ENCODE results near the gene PIK3R6. TPM values are rescaled to one million over a fixed set of nuclear protein-coding genes. Genes with fewer than 3 reads are reported as not detected.

Gene PIK3R6
- total RNA-seq, 1 donor from 2014 or later: 2.2 TPM

- Histone ChIP-seq H3K27ac (no peak overlapping the region), H3K4me3 (no peak overlapping the region), H3K36me3 (no peaks in the 10 kb centered on the region), H3K4me1 (no peaks in the 10 kb centered on the region), H3K27me3 (no peaks in the 10 kb centered on the region), H3K9me3 (no peaks in the 10 kb centered on the region)
- intact Hi-C loops (cut with DNase I): no loop called here
- DNase-seq (ENCODE audit: low spot score in 2 of 2): peak in 1 of 2 donors; percentile 21
- TF ChIP-seq, protein P1, sequence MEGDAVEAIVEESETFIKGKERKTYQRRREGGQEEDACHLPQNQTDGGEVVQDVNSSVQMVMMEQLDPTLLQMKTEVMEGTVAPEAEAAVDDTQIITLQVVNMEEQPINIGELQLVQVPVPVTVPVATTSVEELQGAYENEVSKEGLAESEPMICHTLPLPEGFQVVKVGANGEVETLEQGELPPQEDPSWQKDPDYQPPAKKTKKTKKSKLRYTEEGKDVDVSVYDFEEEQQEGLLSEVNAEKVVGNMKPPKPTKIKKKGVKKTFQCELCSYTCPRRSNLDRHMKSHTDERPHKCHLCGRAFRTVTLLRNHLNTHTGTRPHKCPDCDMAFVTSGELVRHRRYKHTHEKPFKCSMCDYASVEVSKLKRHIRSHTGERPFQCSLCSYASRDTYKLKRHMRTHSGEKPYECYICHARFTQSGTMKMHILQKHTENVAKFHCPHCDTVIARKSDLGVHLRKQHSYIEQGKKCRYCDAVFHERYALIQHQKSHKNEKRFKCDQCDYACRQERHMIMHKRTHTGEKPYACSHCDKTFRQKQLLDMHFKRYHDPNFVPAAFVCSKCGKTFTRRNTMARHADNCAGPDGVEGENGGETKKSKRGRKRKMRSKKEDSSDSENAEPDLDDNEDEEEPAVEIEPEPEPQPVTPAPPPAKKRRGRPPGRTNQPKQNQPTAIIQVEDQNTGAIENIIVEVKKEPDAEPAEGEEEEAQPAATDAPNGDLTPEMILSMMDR (IDR thresholded peaks at IDR 0.05): no peak
Observed at GRCh38 chr17:8822401-8823035, 45.0 kb downstream of the PIK3R6 start.

GRCh38 chr17:8821446-8822105 lies 45.9 kb downstream of the PIK3R6 start:
- H3K9me3 ChIP-seq: no peaks in the 10 kb centered on the region
- H3K27ac ChIP-seq: no peak overlapping the region
- TF ChIP-seq, protein P1 (IDR thresholded peaks at IDR 0.05): no peak
- H3K36me3 ChIP-seq: no peaks in the 10 kb centered on the region
- H3K4me3 ChIP-seq: no peak overlapping the region
- DNase-seq (ENCODE audit: low spot score in 2 of 2): peak in 1 of 2 donors; percentile 38
- no peaks in the 10 kb centered on the region for H3K4me1 ChIP-seq
- intact Hi-C loops (cut with DNase I): no loop called here
- H3K27me3 ChIP-seq: no peaks in the 10 kb centered on the region

DNA sequence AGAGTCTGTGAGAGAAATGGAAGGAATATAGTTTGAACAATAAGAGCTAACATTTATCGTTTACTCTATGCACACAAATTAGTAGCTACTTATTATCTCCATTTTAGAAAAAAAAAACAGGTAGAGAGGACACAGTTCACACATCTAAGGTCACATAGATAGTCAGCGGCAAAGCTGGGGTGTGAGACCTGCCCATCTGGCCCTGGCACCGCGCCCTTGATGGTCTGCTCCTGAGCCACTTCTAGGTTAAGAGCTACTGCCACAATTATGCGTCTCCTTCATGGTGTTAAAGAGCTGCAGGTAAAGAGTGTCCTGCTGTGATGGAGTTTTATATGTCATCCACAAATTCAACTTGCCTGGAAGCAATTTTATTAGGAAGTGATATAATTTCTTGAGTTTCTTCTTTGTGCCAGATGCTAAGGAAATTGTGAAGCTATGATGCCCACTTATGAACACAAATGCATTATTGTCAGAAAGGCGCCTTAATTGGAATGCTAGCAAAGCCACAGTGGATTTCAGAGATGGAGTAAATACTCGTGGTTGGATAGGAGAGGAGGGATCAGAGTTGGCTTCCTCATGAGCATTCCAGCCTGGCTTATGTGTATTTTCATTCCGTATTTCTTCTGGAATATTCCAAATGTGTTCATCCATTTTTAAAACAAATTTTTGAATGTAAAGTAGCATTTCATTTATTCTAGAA lies 47.0 kb downstream of the PIK3R6 start:
- no peaks in the 10 kb centered on the region for H3K4me1 ChIP-seq
- H3K27ac ChIP-seq: no peak overlapping the region
- DNase-seq (ENCODE audit: low spot score in 2 of 2): peak in 1 of 2 donors; percentile 7
- no peaks in the 10 kb centered on the region for H3K27me3 ChIP-seq
- TF ChIP-seq, protein P1 (IDR thresholded peaks at IDR 0.05): no peak
- no peaks in the 10 kb centered on the region for H3K36me3 ChIP-seq
- no peaks in the 10 kb centered on the region for H3K9me3 ChIP-seq
- H3K4me3 ChIP-seq: no peak overlapping the region
- intact Hi-C loops (cut with DNase I): no loop called here

- no peaks in the 10 kb centered on the region for H3K4me1 ChIP-seq
- TF ChIP-seq, protein P1 (IDR thresholded peaks at IDR 0.05): no peak
- no peaks in the 10 kb centered on the region for H3K9me3 ChIP-seq
- H3K36me3 ChIP-seq: no peaks in the 10 kb centered on the region
- H3K27me3 ChIP-seq: no peaks in the 10 kb centered on the region
- no peak overlapping the region for H3K4me3 ChIP-seq
- DNase-seq (ENCODE audit: low spot score in 2 of 2): peak in 1 of 2 donors; percentile 43
- intact Hi-C loops (cut with DNase I): no loop called here
- H3K27ac ChIP-seq: no peak overlapping the region
Observed at GRCh38 chr17:8818654-8819330, 48.7 kb downstream of the PIK3R6 start.

DNA sequence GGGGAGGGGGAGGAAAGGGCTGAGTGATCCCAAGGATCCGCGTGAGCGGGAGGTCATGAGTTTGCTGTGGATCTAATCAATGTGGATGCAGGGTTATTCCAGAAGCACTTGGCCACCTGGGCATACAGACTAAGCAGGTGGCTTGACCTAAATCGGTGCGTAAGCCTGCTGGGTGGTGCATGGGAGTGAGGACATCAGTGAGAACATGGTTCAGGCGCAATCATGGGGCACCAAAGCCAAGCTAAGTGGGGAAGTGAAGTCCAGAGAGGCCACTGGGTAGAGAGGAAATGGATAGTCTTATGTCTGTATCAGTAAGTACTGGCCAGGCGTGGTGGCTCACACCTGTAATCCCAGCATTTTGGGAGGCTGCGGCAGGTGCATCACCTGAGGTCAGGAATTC lies 49.4 kb downstream of the PIK3R6 start:
- Histone ChIP-seq H3K4me3 (no peak overlapping the region), H3K9me3 (no peaks in the 10 kb centered on the region), H3K4me1 (no peaks in the 10 kb centered on the region), H3K27ac (no peak overlapping the region), H3K27me3 (no peaks in the 10 kb centered on the region), H3K36me3 (no peaks in the 10 kb centered on the region)
- intact Hi-C loops (cut with DNase I): no loop called here
- DNase-seq (ENCODE audit: low spot score in 2 of 2): peak in 1 of 2 donors; percentile 27
- TF ChIP-seq, protein P1 (IDR thresholded peaks at IDR 0.05): no peak
